Activated effector memory CD4-positive, alpha-beta T cell treated with Interleukin-2 at 50 U/mL for 16 hours (primary cell): ENCODE measurements around the gene ALDH3A2.

Source experiments
- DNase-seq: peaks from one replicate; pipeline ENCODE4 v3.0.0-alpha.2; 2020

ALDH3A2 gene

DNA sequence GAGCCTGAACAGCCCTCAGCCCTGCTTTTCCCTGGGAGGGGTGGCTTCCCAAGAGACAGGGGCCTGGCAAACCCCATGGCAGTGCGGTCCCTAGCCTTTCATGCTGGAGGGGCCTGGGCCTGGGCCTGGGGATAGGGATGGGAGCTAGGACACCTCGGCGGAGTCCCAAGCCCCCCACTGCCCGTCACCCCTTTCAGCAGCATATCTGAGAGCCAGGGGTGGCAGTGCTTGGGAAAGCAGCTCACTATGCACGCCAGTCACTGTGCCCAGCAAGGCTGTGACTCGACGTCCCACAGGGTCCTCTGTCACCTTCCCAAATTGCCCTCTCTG is 68.4 kb downstream of the ALDH3A2 start:
- no peak for DNase-seq

DNA sequence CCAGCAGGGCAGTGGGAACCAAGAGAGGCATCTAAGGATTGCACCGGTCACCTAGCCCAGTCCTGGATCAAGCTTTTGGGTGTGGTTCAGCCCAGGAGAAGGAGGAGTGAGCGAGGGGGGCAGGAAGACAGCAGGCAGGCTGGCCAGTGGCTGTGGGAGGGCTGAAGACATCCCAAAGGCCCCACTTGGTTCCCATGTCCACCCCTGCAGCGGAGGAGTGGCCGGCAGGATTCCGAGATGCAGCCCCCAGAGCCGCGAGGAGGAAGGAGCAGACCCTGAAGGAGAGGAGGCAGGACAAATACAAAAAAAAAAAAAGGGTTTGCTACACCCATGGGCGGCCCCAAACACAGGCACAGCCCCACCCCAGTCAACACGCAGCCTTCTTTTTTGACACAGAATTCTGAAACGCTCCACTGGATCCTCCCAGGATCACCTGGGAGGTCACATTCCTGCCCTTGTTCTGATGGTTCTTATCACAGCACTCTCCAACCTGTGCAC is 68.9 kb downstream of the ALDH3A2 start:
- no peak for DNase-seq

- DNase-seq = no peak
Measured at GRCh38 chr17:19718041-19718612, 69.6 kb downstream of the ALDH3A2 start.

DNA sequence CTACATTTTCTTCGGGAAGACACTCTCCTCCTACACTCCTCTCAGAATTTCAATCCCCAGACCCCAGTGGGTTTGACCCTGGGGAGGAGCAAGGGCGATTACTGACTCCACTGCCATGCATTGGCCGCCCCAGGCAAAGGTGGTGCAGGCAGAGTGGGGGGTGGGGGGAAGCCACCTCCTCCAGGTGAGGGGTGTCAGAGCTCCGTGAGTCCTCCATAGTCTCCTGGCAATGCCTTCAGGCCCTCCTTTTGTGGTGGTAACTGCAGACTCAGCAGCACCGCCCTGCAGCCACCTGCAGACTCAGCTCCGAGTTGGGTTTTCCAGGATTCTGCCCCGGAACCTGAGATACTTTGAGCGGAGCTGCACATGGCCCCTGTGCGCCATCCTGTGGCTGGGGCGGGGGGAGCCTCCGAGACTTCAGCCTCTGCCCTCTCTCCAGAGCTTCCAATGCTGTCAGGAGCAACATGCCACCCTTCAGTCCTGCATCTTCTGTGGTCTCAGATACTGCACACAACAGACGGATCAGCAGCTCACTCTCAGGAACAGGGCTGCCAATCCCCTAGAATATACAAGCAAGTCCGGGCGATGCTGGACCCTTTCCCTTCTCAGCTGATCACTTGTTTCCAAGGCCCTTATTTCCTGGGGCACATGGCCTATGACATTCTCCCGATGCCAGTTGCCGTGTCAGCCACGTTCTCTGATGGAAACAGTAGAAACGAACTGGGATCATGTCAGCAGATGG is 70.2 kb downstream of the ALDH3A2 start:
- no peak for DNase-seq

DNA sequence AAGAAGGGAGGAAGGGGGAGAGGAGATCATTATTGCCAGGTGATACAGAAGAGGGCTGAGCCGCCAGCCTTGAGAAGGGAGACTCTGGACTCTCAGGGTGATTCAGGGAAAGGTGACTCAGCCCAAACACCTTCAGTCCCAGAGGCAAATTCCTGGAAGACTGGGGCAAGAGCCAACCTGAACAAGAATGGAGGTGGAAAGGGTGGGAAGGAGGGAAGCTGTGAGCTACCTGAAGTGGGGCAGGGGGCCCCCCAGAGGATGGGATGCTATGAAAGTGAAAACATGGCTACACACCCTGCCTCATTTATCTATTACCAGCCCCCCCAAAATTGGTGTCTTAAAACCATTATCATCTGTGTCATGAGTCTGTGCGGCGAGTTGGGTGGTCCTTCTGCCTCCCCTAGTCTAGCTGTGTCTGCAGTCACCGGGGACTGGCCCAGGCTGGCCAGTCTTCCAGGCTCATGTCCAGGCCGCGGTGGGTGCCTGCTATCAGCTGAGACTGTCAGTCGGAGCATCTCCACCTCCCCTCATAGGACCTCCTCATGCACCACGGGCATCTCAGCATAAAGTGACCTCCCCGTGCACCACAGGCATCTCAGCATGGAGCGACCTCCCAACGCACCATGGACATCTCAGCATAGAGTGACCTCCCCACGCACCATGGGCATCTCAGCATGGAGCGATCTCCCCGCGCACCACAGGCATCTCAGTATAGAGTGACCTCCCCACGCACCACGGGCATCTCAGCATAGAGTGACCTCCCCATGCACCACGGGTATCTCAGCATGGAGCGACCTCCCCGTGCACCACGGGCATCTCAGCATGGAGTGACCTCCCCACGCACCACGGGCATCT is 71.0 kb downstream of the ALDH3A2 start:
- DNase-seq = no peak

GRCh38 chr17:19720210-19720475 is 71.6 kb downstream of the ALDH3A2 start:
- DNase-seq = no peak

DNA sequence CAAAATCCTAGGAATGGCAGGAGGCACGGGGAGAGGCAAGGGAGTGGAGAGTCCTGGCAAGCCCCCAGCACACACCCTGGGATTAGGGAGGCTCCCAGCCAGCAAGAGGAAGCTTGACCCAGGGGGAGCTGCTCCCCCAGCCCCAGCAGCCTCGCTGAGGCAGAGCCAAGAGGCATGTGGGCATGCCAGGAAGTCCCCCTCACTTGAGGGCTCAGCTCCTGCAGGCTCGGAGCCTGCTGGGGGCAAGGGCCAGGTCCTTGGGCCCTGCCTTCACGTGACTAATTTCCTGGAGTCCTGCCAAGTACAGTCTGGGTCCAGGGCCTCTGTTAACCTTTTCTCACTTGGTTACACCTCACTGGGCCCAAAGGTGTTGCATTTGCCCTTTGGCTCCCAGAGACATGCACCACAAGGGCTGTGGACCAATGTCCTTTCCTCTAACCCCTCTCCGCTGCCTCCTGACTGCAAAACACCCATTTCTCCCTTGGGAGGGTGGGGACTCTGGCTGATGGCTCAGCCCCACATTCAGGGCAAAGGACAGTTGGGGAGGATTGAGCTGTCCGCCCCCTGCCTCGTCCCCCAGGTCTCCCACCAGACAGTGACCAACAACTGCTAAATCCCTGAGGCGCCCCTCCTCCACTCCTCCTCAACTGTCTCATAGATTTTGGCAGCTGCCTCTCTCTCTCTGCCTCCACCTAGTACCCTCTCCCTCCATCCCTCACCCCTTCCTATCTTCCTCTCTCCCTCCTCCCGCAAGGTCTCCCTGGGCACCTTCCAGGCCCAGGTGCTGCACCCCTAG is 72.3 kb downstream of the ALDH3A2 start:
- DNase-seq = no peak

- DNase-seq = no peak
Measured at GRCh38 chr17:19723964-19724363, 75.4 kb downstream of the ALDH3A2 start.

- DNase-seq = peak; percentile 43
Measured at GRCh38 chr17:19724501-19725420, 76.2 kb downstream of the ALDH3A2 start.

DNA sequence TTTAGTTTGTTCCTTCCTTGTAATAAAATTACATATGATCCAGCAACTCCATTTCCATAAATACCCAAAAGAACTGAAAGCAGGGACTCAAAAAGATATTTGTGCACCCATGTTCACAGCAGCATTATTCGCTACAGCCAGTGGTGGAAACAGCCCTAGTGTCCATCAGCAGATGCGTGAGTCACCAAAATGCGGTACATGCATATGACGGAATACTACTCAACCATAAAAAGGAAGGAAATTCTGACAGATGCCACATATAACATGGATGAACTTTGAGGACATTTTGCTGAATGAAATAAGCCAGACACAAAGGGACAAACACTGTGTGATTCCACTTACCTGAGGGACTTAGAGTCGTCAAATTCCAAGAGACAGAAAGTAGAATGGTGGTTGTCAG is 76.9 kb downstream of the ALDH3A2 start:
- no peak for DNase-seq

GRCh38 chr17:19726631-19727376 is 78.3 kb downstream of the ALDH3A2 start:
- DNase-seq = no peak
